Femur (tissue), 1 donor: ENCODE measurements around the gene SH2B3.
"Not testable (repeated sequence)": the region's sequence is repeated elsewhere in the genome, so short reads cannot be mapped to it uniquely, and the experiment has no call there.

Experiments used
- DNase-seq: peaks from one replicate; pipeline ENCODE4 v3.0.0-alpha.2; 2017

SH2B3 gene

GRCh38 chr12:111467092-111467856, 61.6 kb downstream of the SH2B3 start:
- DNase-seq, result no peak

GRCh38 chr12:111467857-111468241, 62.1 kb downstream of the SH2B3 start:
- DNase-seq, result no peak

- DNase-seq, result no peak
Measured at GRCh38 chr12:111469401-111469800, 63.7 kb downstream of the SH2B3 start.

GRCh38 chr12:111471236-111471635, 65.5 kb downstream of the SH2B3 start:
- DNase-seq, result no peak

- DNase-seq, result no peak
Measured at GRCh38 chr12:111482462-111482861, 76.7 kb downstream of the SH2B3 start.

- DNase-seq, result no peak
Measured at GRCh38 chr12:111488271-111488670, 82.5 kb downstream of the SH2B3 start.

GRCh38 chr12:111488798-111489197, 83.1 kb downstream of the SH2B3 start:
- DNase-seq, result no peak

GRCh38 chr12:111492979-111493378, 87.3 kb downstream of the SH2B3 start:
- not testable (repeated sequence) for DNase-seq

GRCh38 chr12:111494676-111495075, 89.0 kb downstream of the SH2B3 start:
- DNase-seq, result no peak
